ENCODE data around the gene OTOA.
A peak's percentile ranks its signal among the peaks of the same experiment; 100 is the strongest.
"Not testable (repeated sequence)": the region's sequence is repeated elsewhere in the genome, so short reads cannot be mapped to it uniquely, and the experiment has no call there.

The OTOA gene

GRCh38 chr16:21642861-21643260, 20.9 kb upstream of the OTOA start:
- no peak for DNase-seq

DNA sequence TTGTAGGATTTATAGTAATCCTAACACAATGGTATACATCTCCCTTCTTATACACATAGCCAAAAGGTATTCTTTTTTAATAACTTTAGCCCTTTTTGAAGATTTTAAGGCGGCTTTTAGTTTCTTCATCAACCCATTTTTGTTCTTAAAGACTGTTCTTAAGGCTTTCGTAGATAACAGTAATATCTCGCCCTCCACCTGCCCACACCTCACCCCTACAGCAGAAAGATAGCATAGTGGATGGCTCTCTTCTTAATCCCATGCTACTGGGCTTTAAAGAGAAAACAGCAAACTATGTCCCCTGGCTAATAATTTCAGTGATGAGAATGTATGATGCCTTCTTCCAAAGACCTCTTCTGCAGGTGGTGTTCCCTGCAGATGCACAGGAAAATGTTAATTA, 20.0 kb upstream of the OTOA start:
- no peak for DNase-seq

GRCh38 chr16:21644674-21645073, 19.1 kb upstream of the OTOA start:
- no peak for DNase-seq

GRCh38 chr16:21645261-21645721, 18.5 kb upstream of the OTOA start:
- peak; percentile 74 for DNase-seq

GRCh38 chr16:21646091-21646490, 17.7 kb upstream of the OTOA start:
- DNase-seq: no peak

GRCh38 chr16:21646721-21647561, 16.8 kb upstream of the OTOA start:
- DNase-seq: peak; percentile 90

DNA sequence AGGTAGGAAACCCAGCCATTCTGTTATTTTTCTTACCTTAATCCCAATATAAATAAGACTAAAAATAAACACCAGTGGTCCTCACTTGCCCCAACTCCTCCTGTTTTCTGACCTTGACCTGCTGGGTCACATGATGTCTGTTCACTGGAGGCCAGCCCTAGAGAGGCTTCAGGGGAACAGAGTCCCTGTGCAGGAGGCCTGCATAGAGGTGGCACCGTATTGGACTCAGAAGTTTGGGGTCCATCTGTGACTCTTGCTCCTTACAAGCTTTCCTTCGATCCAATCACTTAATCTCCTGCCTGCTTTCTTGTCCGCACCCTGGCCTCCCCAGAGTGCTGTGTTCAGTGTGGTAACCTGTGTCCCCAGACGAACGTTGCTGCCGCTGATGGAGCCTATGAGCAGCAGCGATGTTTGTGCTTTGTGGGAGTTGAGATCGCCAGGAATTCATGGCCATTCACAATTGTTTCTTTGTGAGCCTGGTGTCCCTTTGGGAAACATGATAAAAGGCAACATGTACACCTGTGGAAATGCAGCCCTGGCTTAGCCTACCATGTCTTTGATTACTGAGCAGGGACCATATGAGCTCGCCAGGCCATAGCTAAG, 16.1 kb upstream of the OTOA start:
- DNase-seq: no peak

GRCh38 chr16:21649826-21650406, 13.9 kb upstream of the OTOA start:
- DNase-seq: not testable (repeated sequence)

DNA sequence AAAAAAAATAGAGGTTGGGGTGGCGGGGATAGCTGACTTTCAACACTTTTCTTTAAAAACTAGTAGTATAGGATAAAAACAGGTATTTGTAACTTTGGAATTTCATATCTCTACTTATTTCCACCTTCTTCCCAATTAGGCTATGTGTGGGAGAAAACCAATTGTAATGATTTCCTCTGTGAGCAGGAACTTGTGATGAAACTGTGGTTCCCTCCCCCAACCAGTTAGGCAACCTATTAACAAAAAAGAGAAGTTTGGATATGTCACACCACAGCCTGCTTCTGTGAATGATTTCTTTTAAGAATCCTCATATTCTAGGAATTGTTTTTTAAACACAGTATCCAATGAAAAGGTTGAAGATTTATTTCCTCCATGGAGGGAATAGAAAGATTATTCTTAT, 13.2 kb upstream of the OTOA start:
- DNase-seq: no peak

DNA sequence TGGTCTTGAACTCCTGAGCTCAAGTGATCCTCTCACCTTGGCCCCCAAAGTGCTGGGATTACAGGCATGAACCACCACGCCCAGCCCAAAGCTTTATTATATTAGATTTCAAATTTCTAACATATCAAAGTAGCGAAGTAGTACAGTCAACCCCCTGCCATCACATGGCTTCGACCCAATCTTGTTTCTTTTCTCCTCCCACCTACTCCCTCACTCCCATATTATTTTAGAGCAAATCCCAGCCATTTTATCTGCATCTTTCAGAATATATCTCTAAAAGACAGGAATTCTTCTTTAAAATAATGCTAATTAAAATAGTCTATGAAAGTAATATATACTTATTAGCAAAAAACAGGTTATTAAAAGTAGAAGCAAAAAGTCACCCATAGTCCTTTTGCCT, 12.3 kb upstream of the OTOA start:
- no peak for DNase-seq

DNA sequence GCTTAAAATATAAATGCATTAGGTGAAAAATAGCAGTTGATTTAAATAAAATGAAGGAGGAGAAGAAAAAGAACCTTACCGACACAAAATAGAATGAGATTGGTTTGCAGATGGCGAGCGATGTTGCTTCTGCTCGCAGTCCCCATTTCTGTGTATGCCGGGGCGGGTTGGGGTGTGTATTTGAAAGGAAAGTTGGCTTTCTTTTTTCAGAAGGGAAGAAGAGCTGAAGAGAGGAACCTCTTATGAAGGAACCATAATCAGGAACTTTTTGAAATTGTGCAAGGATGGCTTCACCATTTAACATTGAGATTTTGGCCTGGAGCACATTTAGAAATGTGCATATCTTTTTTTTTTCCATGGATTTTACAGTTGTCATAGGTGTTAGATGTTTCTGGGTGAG, 11.3 kb upstream of the OTOA start, which contains the start of gene IGSF6:
Gene IGSF6 (minus strand): TSS at position 156 of the 400 bp plus-strand sequence. CDS start 10 bp downstream, at position 146.
- DNase-seq: no peak

DNA sequence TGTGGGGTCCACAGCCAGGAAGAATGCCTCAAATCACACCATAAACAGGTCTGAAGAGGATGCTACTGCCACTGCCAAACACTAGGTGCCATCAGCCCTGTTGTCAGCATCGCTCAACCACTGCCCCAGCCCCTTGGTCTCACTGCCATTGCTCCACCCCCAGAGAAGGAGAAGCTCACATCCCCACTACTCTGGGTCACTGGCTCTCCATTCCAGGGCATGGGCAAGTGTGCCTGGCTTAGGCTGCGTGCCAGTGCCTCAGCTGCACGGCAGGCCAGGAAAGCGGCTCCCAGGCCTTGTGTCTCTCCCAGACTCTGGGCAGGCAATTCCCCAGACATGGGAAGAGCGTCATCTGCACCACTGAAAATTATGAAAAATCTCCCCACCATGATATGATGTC, 10.2 kb upstream of the OTOA start:
- DNase-seq: no peak

DNA sequence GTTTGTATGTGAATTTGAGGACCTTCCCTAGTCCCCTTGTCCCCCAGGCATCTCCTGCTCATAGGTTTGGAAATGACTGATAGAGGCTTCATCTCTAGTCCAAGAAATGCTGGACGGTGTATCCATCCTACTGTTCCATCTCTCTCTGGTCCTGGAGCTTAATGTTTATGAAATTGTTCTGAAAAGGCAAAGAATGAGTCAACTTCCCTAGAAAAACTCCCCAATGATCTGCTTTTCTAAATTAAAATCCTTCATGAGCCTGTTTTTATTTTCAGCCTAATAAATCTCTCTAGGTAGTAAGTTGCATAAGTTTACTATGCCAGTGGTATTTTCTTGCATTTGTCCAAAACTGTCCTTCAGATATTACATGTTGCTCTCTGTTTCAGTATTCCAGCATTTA, 9.3 kb upstream of the OTOA start:
- DNase-seq: no peak

- DNase-seq: no peak
These were observed 8.9 kb upstream of the OTOA start for GRCh38 chr16:21654881-21655280.

DNA sequence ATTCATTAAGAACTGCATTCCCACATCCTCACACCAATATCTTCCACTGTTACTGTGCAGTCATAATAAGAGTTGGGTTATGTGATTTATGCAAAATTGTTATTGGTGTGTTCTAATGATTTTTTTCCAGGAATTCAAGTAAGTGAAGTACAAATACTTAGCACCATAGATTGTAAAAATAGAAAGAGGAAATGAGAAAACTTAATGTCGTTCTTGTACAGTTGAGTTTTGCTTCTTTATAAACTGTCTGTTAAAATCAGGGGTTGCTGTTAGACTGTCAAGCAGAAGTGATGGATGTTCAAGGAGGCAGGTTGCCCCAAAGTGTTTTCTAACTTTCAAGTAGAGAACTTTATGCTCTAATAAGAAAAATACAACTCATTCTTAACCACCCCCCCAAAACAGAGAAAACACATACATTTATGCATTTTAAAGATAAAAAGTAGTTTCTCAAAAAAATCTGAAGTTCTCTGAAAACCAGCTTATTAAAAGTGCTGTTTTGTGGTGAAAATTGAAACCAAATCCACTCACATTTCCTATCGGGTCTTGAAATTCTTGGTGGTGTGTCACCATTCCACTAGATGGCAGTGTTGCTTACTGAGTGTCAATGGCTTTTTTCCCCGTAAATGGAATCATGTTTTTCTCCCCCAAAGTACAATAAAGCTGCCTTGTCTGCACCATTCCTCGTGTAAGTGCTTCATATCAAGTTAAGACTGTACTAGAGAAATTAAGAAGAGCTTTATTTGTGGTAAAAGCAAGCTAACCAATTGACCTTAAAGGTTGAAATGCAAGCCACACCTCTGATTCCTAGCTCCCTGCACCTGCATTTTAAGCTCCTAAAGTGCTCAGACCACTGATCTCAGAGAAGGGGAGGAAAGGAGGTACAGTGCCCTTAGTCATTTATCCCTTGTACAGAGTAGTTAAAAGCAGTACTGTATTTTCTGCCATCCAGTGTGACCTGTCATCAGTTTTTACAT, 6.7 kb upstream of the OTOA start:
- peak; percentile 68 for DNase-seq

- no peak for DNase-seq
These were observed 4.6 kb upstream of the OTOA start for GRCh38 chr16:21659124-21659523.

DNA sequence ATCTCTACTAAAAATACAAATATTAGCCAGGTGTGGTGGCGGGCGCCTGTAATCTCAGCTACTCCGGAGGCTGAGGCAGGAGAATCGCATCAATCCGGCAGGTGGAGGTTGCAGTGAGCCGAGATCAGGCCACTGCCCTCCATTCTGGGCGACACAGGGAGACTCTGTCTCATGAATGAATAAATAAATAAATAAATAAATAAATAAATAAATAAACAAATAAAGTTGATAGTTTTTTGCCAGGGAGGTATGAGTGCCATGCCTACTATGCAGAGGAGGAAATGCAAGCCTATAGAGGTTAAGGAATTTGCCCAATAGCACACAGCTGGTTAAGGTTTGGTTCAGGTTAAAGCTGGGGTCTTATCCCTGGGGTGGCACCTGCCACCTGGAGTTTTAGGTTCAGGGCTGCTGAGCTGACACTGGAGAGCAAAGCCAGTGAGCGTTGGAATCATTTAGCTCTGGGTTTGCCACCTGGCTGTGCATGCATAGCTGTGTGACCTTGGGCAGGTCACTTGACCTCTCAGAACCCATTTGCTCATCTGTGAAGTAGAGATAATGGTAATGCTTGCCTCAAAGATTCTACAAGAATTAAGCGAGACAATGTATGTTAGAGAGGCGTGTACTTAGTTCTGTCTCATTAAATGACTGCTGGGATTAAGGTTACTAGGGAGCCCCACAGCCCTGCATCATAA, 1.2 kb downstream of the OTOA start:
- DNase-seq: no peak

DNA sequence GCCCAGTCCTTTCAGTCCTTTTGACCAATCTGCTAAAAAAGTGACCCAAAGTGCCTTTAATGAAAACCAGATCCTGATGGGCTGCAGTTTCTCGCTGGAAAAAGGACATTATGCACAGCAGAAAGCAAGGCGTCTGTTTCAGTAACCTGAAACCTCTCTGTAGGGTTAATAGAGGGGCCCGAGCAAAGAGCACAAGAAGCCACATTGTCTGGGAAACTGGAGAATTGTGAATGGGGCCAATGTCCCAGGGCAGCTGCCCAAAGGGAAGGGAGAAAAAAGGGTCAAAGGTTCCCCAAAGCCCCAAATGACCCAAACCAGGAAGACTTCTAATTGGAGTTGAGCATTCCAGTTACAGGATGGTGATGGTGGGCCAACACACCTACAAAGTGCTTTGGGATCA, 3.0 kb downstream of the OTOA start:
- DNase-seq: no peak

DNA sequence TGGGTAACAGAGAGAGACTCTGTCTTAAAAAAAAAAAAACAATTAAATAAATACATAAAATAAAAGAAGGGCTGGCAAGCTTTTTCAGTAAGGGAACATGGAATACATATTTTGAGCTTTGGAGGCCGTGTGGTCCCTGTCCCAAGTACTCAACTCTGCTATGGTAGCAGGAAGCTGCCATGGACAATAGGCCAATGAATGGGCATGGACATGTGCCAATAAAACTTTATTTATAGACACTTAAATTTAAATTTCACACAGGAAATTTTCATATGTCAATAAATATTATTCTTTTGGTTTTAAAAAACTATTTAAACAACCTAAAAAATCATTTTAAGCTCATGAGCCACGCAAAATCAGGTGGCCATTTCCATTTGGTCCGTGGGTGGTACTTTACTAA, 3.8 kb downstream of the OTOA start:
- no peak for DNase-seq

- no peak for DNase-seq
These were observed 9.7 kb downstream of the OTOA start for GRCh38 chr16:21673469-21673868.

- not testable (repeated sequence) for DNase-seq
These were observed 10.7 kb downstream of the OTOA start for GRCh38 chr16:21674456-21674855.

GRCh38 chr16:21680714-21681113, 16.9 kb downstream of the OTOA start:
- not testable (repeated sequence) for DNase-seq
